22Rv1 (cell line): ENCODE data around the gene FHAD1.

Source experiments
- H3K27ac ChIP-seq: fragments of 450-650 bp; 2 replicates; pipeline ENCODE4 v1.5.1; 2017
- ZFX ChIP-seq: fragments of 450-650 bp; IDR thresholded peaks from 2 replicates; pipeline ENCODE4 v1.6.1; 2017; ENCODE audit warnings: antibody characterized with exemption, borderline replicate concordance
- TF ChIP-seq, protein P1 (sequence below): fragments of 450-650 bp; IDR thresholded peaks from 2 replicates; pipeline ENCODE4 v1.5.1; 2017; ENCODE audit warnings: mild to moderate bottlenecking

The FHAD1 gene

DNA sequence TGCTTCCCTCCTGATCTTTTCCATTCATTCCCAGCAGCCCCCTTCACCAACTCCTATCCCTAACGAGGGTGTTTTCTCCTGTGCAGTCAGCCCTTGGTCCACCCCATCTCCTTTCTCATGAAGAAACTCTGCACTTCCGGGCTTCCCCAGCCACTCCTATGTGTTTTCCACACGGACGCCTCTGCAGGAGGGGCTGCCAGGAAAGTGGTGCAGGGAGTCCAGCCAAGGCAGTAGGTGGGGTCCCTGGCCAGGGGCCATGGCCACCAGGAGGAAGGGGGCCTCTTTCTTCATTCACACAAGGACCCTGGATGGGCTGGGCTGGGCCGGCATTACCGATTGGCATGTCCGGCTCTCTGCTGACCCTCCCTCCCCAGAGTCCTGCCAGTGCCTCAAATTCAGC lies 89.8 kb downstream of the FHAD1 start:
- H3K27ac ChIP-seq, result no peak overlapping the region

DNA sequence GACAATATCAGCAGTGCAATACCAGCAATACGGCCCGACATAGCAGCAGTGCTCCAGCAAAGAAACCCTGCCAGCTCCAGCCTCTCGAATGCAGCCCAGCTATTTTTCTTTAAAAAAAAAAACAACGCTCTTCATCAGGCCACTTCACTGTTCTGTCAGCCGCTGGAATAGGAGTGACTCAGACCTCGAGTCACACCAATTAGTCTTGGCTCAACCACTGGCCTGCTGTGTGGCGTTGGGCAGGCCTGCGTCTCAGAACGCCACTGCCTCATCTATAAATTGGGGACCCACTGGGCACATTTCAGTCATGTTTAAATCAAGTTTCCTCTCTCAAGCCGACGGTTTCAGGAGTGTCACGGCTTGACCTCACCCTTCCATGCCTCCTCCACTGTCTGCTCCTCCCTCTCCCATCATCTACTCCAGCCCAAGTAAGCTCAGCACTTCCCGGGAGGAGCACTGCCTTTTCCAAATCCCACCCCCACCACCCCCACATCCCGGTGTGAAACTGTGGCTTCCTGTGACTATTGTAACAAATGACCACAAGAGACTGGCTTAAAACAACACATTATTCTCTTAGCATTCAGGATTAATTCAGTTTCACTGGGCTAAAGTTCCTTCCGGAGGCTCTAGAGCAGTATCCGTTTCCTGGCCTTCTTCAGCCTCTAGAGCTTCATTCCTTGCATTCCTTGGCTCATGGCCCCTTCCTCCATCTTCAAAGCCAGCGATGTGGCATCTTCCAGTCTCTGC lies 90.8 kb downstream of the FHAD1 start:
- no peak overlapping the region for H3K27ac ChIP-seq
- TF ChIP-seq, protein P1, sequence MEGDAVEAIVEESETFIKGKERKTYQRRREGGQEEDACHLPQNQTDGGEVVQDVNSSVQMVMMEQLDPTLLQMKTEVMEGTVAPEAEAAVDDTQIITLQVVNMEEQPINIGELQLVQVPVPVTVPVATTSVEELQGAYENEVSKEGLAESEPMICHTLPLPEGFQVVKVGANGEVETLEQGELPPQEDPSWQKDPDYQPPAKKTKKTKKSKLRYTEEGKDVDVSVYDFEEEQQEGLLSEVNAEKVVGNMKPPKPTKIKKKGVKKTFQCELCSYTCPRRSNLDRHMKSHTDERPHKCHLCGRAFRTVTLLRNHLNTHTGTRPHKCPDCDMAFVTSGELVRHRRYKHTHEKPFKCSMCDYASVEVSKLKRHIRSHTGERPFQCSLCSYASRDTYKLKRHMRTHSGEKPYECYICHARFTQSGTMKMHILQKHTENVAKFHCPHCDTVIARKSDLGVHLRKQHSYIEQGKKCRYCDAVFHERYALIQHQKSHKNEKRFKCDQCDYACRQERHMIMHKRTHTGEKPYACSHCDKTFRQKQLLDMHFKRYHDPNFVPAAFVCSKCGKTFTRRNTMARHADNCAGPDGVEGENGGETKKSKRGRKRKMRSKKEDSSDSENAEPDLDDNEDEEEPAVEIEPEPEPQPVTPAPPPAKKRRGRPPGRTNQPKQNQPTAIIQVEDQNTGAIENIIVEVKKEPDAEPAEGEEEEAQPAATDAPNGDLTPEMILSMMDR, result no peak
- TF ChIP-seq ZFX, result no peak

More for the DNA sequence above, 89.8 kb downstream of the FHAD1 start:
- TF ChIP-seq ZFX, result no peak
- TF ChIP-seq, protein P1, result no peak

DNA sequence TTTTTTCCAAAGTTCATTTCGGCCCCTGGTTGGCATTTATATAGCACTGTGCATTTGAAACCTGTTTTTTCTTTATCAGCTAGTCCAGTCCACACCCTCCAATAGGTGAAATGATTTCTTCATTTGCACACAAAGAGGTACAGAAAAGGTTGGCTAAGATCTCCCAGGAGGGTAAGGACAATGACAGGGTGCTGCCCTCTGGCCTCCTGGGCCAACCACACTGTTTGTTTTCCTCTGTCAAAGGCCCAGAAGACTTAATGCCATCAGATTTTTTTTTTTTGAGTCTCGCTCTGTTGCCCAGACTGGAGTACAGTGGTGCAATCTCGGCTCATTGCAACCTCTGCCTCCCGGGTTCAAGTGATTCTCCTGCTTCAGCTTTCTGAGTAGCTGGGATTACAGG lies 92.5 kb downstream of the FHAD1 start:
- no peak overlapping the region for H3K27ac ChIP-seq
- TF ChIP-seq, protein P1, result no peak
- no peak for TF ChIP-seq ZFX

DNA sequence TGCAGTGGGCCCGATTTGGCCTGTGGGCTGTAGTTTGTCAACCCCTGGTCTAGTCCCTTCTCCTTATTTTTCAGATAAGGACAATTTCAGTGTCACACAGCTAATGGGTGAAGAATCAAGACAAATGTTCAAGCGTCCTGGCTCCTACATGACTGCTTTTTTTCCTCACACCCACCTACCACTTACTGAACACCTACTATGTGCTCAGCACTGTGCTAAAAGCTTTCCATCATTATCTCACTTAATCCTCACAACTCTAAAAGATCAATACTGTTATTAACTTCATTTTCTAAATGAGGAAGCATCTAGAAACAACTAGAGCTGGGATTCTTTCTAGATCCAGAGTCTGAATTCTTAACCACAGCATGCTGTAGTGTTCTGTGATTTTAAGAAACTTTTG lies 94.2 kb downstream of the FHAD1 start:
- no peak for TF ChIP-seq ZFX
- TF ChIP-seq, protein P1, result no peak
- no peak overlapping the region for H3K27ac ChIP-seq

DNA sequence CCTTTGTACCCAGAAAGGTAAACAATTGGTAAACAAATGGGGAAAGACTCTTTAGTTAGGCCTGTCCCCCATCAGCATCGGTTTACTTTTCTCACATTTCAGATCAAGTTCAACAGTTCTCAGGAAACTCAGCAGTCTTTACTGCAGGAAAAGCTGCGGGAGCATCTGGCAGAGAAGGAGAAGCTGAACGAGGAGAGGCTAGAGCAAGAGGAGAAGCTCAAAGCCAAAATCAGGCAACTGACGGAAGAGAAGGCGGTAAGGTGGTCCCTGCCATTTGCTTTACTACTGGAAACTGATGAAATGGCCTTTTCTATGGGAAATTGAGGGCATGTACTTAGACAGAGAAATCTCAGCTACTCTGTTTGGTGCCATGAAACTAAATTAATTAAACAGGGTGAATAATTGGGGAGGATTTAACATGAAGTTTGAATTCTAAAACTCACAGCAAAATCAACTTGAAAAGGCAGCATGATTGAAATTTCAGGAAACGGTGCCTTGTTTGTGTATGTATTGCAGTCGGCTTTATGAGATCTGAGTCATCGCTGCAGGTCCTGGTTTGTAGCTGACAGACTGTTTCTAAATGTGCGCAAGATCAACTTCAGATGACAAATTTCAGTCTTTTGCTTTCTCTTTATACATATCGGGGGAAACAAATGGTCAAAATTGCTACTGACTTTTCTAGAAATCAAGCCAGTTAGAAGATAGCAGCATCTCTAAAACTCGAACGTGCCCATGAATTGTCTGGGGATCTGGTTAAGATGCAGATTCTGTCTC lies 94.8 kb downstream of the FHAD1 start:
- no peak for TF ChIP-seq ZFX
- TF ChIP-seq, protein P1, result no peak

DNA sequence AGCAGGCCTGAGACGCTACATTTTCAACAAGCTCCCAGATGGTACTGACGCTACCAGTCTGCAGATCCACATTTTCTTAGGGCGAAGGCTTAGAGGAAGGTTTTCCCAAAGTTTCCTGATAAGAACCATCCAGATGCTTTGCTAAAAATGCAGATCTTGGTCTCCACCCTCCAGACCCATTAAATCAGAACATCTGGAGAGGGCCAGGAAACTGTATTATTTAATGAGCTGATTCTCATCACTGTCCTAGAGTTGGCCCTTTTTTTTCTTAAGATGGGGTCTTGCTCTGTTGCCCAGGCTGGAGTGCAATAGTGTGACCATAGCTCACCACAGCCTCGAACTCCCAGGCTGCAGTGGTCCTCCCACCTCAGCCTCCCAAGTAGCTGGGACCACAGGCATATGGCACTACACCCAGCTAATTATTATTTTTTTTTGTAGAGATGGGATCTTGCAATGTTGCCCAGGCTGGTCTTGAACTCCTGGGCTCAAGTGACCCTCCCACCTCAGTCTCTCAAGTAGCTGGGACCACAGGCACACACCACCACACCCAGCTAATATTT lies 95.5 kb downstream of the FHAD1 start:
- no peak for TF ChIP-seq ZFX
- TF ChIP-seq, protein P1, result no peak
- no peak overlapping the region for H3K27ac ChIP-seq

More for the DNA sequence above, 94.8 kb downstream of the FHAD1 start:
- no peak overlapping the region for H3K27ac ChIP-seq
